ENCODE measurements around the gene SART3. TPM values are rescaled to one million over a fixed set of nuclear protein-coding genes. Genes with fewer than 3 reads are reported as not detected.
"Not testable (repeated sequence)": the region's sequence is repeated elsewhere in the genome, so short reads cannot be mapped to it uniquely, and the experiment has no call there.

Gene SART3
- total and polyA plus RNA-seq, 7 experiments from 2014 or later, result 34.3 to 99.3 (median 85.2) TPM

- no peaks in the 10 kb centered on the region for H3K9me3 ChIP-seq (ENCODE audit: control insufficient read depth in 2 of 3, low read length in 3 of 3)
- H3K4me3 ChIP-seq (ENCODE audit: low read length), result no peak overlapping the region
- H3K27me3 ChIP-seq (ENCODE audit: control insufficient read depth in 2 of 2, insufficient read depth in 2 of 2, low read length in 2 of 2), result no peaks in the 10 kb centered on the region
- no peak overlapping the region for H3K27ac Mint-ChIP-seq
- no peaks in the 10 kb centered on the region for H3K4me1 ChIP-seq (ENCODE audit: control insufficient read depth in 2 of 2, insufficient read depth in 2 of 2, low read length in 2 of 2)
- POLR2A ChIA-PET, result no interaction called here
- H3K4me3 Mint-ChIP-seq, result no peak overlapping the region
- ATAC-seq, result no peak
- H3K27me3 Mint-ChIP-seq, result no peaks in the 10 kb centered on the region
- H3K9me3 Mint-ChIP-seq, result no peaks in the 10 kb centered on the region
- H3K27ac ChIP-seq (ENCODE audit: low read depth, low read length), result no peak overlapping the region
- CTCF ChIA-PET, result no interaction called here
- no peaks in the 10 kb centered on the region for H3K36me3 ChIP-seq (ENCODE audit: control insufficient read depth in 2 of 3, insufficient read depth in 3 of 3, low read length in 3 of 3)
- intact Hi-C loops (cut with micrococcal nuclease), result no loop called here
- peaks cover 0 to 1% (median 0%) of the 10 kb centered on the region in 7 donors for H3K4me1 Mint-ChIP-seq
- DNase-seq, result no peak
- H3K36me3 Mint-ChIP-seq, result no peaks in the 10 kb centered on the region
Observed at GRCh38 chr12:108591267-108591980, 30.5 kb upstream of the SART3 start.

DNA sequence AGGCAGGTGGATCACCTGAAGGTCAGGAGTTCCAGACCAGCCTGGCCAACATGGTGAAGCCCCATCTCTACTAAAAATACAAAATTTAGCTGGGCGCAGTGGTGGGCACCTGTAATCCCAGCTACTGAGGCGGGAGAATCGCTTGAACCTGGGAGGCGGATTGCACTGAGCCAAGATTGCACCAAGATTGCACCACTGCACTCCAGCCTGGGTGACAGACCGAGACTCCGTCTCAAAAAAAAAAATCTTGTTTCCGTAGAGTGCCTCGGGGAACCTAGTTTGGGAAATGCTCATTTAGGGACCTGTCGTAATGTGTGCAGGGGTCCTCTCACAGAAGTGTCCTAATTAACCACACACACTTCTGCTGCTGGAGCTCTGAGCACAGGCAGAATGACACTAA is 29.5 kb upstream of the SART3 start:
- POLR2A ChIA-PET; H3K4me3 Mint-ChIP-seq; H3K9me3 ChIP-seq (ENCODE audit: control insufficient read depth in 2 of 3, low read length in 3 of 3); CTCF ChIA-PET; intact Hi-C loops (cut with micrococcal nuclease); H3K27ac ChIP-seq (ENCODE audit: low read depth, low read length); H3K4me1 Mint-ChIP-seq; H3K36me3 Mint-ChIP-seq; H3K27me3 ChIP-seq (ENCODE audit: control insufficient read depth in 2 of 2, insufficient read depth in 2 of 2, low read length in 2 of 2); ATAC-seq; DNase-seq; H3K27ac Mint-ChIP-seq; H3K36me3 ChIP-seq (ENCODE audit: control insufficient read depth in 2 of 3, insufficient read depth in 3 of 3, low read length in 3 of 3); H3K4me1 ChIP-seq (ENCODE audit: control insufficient read depth in 2 of 2, insufficient read depth in 2 of 2, low read length in 2 of 2); H3K4me3 ChIP-seq (ENCODE audit: low read length); H3K27me3 Mint-ChIP-seq; H3K9me3 Mint-ChIP-seq: not testable (repeated sequence)

DNA sequence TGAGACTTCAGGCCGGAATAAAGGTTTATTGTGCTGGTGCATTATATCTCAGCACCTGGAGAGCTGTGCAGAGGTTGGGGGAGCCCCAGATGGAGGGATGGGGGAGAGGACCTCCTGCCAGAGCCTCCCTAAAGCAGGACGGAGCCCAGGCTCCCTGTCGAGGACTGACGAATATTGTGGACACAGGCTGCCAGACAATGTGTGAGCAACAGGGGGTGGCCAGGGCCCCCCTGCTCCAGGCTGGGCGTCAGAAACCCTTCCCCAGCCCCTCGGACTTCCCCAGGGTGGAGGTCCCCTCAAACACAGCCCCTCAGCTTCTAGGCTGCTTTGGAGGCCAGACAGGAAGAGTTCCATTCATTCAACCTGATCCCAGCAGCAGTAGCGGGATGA is 28.9 kb upstream of the SART3 start:
- DNase-seq (no peak), ATAC-seq (no peak)
- no peaks in the 10 kb centered on the region for H3K36me3 ChIP-seq (ENCODE audit: control insufficient read depth in 2 of 3, insufficient read depth in 3 of 3, low read length in 3 of 3)
- H3K9me3 ChIP-seq (ENCODE audit: control insufficient read depth in 2 of 3, low read length in 3 of 3), result no peaks in the 10 kb centered on the region
- intact Hi-C loops (cut with micrococcal nuclease), result no loop called here
- Mint-ChIP-seq H3K27ac (no peak overlapping the region), H3K9me3 (no peaks in the 10 kb centered on the region), H3K4me3 (no peak overlapping the region), H3K27me3 (no peaks in the 10 kb centered on the region), H3K36me3 (no peaks in the 10 kb centered on the region), H3K4me1 (peaks cover 0 to 1% (median 0%) of the 10 kb centered on the region in 7 donors)
- ChIA-PET CTCF (no interaction called here), POLR2A (no interaction called here)
- H3K27ac ChIP-seq (ENCODE audit: low read depth, low read length), result no peak overlapping the region
- H3K4me1 ChIP-seq (ENCODE audit: control insufficient read depth in 2 of 2, insufficient read depth in 2 of 2, low read length in 2 of 2), result no peaks in the 10 kb centered on the region
- no peak overlapping the region for H3K4me3 ChIP-seq (ENCODE audit: low read length)
- no peaks in the 10 kb centered on the region for H3K27me3 ChIP-seq (ENCODE audit: control insufficient read depth in 2 of 2, insufficient read depth in 2 of 2, low read length in 2 of 2)

- Histone ChIP-seq H3K27me3 (ENCODE audit: control insufficient read depth in 2 of 2, insufficient read depth in 2 of 2, low read length in 2 of 2) (no peaks in the 10 kb centered on the region), H3K27ac (ENCODE audit: low read depth, low read length) (no peak overlapping the region), H3K9me3 (ENCODE audit: control insufficient read depth in 2 of 3, low read length in 3 of 3) (no peaks in the 10 kb centered on the region), H3K4me1 (ENCODE audit: control insufficient read depth in 2 of 2, insufficient read depth in 2 of 2, low read length in 2 of 2) (no peaks in the 10 kb centered on the region), H3K36me3 (ENCODE audit: control insufficient read depth in 2 of 3, insufficient read depth in 3 of 3, low read length in 3 of 3) (no peaks in the 10 kb centered on the region), H3K4me3 (ENCODE audit: low read length) (no peak overlapping the region)
- Mint-ChIP-seq H3K27ac (peak overlapping the region in 1 of 9 donors; percentile 55), H3K4me1 (peaks cover 0 to 1% (median 0%) of the 10 kb centered on the region in 7 donors), H3K36me3 (no peaks in the 10 kb centered on the region), H3K4me3 (no peak overlapping the region), H3K27me3 (no peaks in the 10 kb centered on the region), H3K9me3 (no peaks in the 10 kb centered on the region)
- CTCF ChIA-PET, result interaction anchor here (0.6 kb wide), 1 partner anchor 1464 kb away, joined by 3 read pairs; no protein-coding TSS in a partner anchor
- POLR2A ChIA-PET, result no interaction called here
- intact Hi-C loops (cut with micrococcal nuclease), result no loop called here
- ATAC-seq (no peak), DNase-seq (no peak)
Observed at GRCh38 chr12:108589028-108589839, 28.3 kb upstream of the SART3 start.

DNA sequence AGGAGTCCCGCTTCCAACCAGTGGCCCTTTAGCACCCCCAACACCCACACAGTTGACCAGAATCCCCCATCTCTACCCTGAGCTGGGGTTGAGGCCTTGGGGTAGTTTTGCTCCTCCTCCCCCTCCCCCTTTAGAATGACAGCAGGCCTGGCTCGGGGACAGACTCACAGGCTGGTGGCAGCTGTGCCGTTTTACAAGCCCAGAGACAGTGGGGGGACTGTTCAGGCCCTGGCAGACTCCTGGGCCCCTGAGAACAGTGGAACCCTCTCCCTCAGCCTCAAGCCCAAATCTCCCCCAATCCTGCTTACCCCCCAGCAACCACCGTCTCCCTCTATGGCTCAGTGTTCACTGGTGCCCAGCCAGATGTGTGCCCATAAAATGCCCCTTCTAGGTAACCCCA is 26.9 kb upstream of the SART3 start:
- Histone ChIP-seq H3K36me3 (ENCODE audit: control insufficient read depth in 2 of 3, insufficient read depth in 3 of 3, low read length in 3 of 3) (no peaks in the 10 kb centered on the region), H3K4me3 (ENCODE audit: low read length) (no peak overlapping the region), H3K9me3 (ENCODE audit: control insufficient read depth in 2 of 3, low read length in 3 of 3) (no peaks in the 10 kb centered on the region), H3K27me3 (ENCODE audit: control insufficient read depth in 2 of 2, insufficient read depth in 2 of 2, low read length in 2 of 2) (no peaks in the 10 kb centered on the region), H3K4me1 (ENCODE audit: control insufficient read depth in 2 of 2, insufficient read depth in 2 of 2, low read length in 2 of 2) (no peaks in the 10 kb centered on the region), H3K27ac (ENCODE audit: low read depth, low read length) (no peak overlapping the region)
- H3K27me3 Mint-ChIP-seq, result no peaks in the 10 kb centered on the region
- ChIA-PET CTCF (no interaction called here), POLR2A (no interaction called here)
- H3K9me3 Mint-ChIP-seq, result no peaks in the 10 kb centered on the region
- H3K4me3 Mint-ChIP-seq, result no peak overlapping the region
- no peaks in the 10 kb centered on the region for H3K36me3 Mint-ChIP-seq
- ATAC-seq (no peak), DNase-seq (no peak)
- peak overlapping the region in 1 of 9 donors; percentile 38 for H3K27ac Mint-ChIP-seq
- intact Hi-C loops (cut with micrococcal nuclease), result no loop called here
- peaks cover 0 to 1% (median 0%) of the 10 kb centered on the region in 7 donors for H3K4me1 Mint-ChIP-seq

GRCh38 chr12:108586306-108586705 is 25.3 kb upstream of the SART3 start:
- CTCF ChIA-PET, result no interaction called here
- no peak overlapping the region for H3K27ac ChIP-seq (ENCODE audit: low read depth, low read length)
- intact Hi-C loops (cut with micrococcal nuclease), result no loop called here

More at GRCh38 chr12:108586306-108586705, 25.3 kb upstream of the SART3 start:
- no peaks in the 10 kb centered on the region for H3K9me3 ChIP-seq (ENCODE audit: control insufficient read depth in 2 of 3, low read length in 3 of 3)
- Mint-ChIP-seq H3K9me3 (no peaks in the 10 kb centered on the region), H3K4me3 (no peak overlapping the region), H3K36me3 (no peaks in the 10 kb centered on the region), H3K4me1 (peaks cover 0 to 1% (median 0%) of the 10 kb centered on the region in 7 donors), H3K27me3 (no peaks in the 10 kb centered on the region), H3K27ac (no peak overlapping the region)
- POLR2A ChIA-PET, result interaction anchor here (0.8 kb wide), 1 partner anchor 14 kb away, joined by 3 read pairs; no protein-coding TSS in a partner anchor
- DNase-seq (no peak), ATAC-seq (no peak)
- no peak overlapping the region for H3K4me3 ChIP-seq (ENCODE audit: low read length)
- no peaks in the 10 kb centered on the region for H3K4me1 ChIP-seq (ENCODE audit: control insufficient read depth in 2 of 2, insufficient read depth in 2 of 2, low read length in 2 of 2)
- no peaks in the 10 kb centered on the region for H3K36me3 ChIP-seq (ENCODE audit: control insufficient read depth in 2 of 3, insufficient read depth in 3 of 3, low read length in 3 of 3)
- H3K27me3 ChIP-seq (ENCODE audit: control insufficient read depth in 2 of 2, insufficient read depth in 2 of 2, low read length in 2 of 2), result no peaks in the 10 kb centered on the region
